ENCODE results near the gene MLLT3. TPM values are rescaled to one million over a fixed set of nuclear protein-coding genes. Genes with fewer than 3 reads are reported as not detected.

MLLT3 gene
- total and polyA plus RNA-seq, 7 experiments from 2014 or later = 40.9 to 85.3 (median 64.8) TPM

- Mint-ChIP-seq H3K27me3 (no peaks in the 10 kb centered on the region), H3K4me3 (peak overlapping the region in 6 of 10 donors; percentile 7 to 68 (median 47)), H3K27ac (peak overlapping the region; percentile 4 to 92 (median 84)), H3K9me3 (peaks cover 0 to 4% (median 0%) of the 10 kb centered on the region in 11 donors), H3K4me1 (peaks cover 62 to 89% (median 87%) of the 10 kb centered on the region in 7 donors), H3K36me3 (peaks cover 0 to 32% (median 7%) of the 10 kb centered on the region in 5 donors)
- intact Hi-C loops (cut with micrococcal nuclease) = loop anchor here (5.0 kb wide), 4 partner anchors 35 to 185 kb away; partner anchors contain the start of gene FOCAD (in 1 of the 2)
- no peaks in the 10 kb centered on the region for H3K9me3 ChIP-seq (ENCODE audit: control insufficient read depth in 2 of 3, low read length in 3 of 3)
- H3K36me3 ChIP-seq (ENCODE audit: control insufficient read depth in 2 of 3, insufficient read depth in 3 of 3, low read length in 3 of 3) = no peaks in the 10 kb centered on the region
- H3K4me3 ChIP-seq (ENCODE audit: low read length) = no peak overlapping the region
- no peak overlapping the region for H3K27ac ChIP-seq (ENCODE audit: low read depth, low read length)
- DNase-seq (no peak), ATAC-seq (no peak)
- H3K4me1 ChIP-seq (ENCODE audit: control insufficient read depth in 2 of 2, insufficient read depth in 2 of 2, low read length in 2 of 2) = peaks cover 8 to 50% of the 10 kb centered on the region in 2 donors
- POLR2A ChIA-PET = interaction anchor here (0.8 to 1.0 kb wide), 2 partner anchors 9 to 112 kb away, joined by 3 read pairs; no protein-coding TSS in a partner anchor
- H3K27me3 ChIP-seq (ENCODE audit: control insufficient read depth in 2 of 2, insufficient read depth in 2 of 2, low read length in 2 of 2) = no peaks in the 10 kb centered on the region
- CTCF ChIA-PET = no interaction called here
Measured at GRCh38 chr9:20507431-20507830, 114.9 kb downstream of the MLLT3 start.

GRCh38 chr9:20506099-20506900, 116.0 kb downstream of the MLLT3 start:
- peak overlapping the region in 2 of 10 donors; percentile 52 to 68 for H3K4me3 Mint-ChIP-seq
- Histone ChIP-seq H3K27me3 (ENCODE audit: control insufficient read depth in 2 of 2, insufficient read depth in 2 of 2, low read length in 2 of 2) (no peaks in the 10 kb centered on the region), H3K9me3 (ENCODE audit: control insufficient read depth in 2 of 3, low read length in 3 of 3) (no peaks in the 10 kb centered on the region), H3K4me1 (ENCODE audit: control insufficient read depth in 2 of 2, insufficient read depth in 2 of 2, low read length in 2 of 2) (peaks cover 8 to 50% of the 10 kb centered on the region in 2 donors), H3K27ac (ENCODE audit: low read depth, low read length) (no peak overlapping the region), H3K4me3 (ENCODE audit: low read length) (no peak overlapping the region), H3K36me3 (ENCODE audit: control insufficient read depth in 2 of 3, insufficient read depth in 3 of 3, low read length in 3 of 3) (no peaks in the 10 kb centered on the region)
- peaks cover 59 to 82% (median 76%) of the 10 kb centered on the region in 7 donors for H3K4me1 Mint-ChIP-seq
- no peak for ATAC-seq
- POLR2A ChIA-PET = interaction anchor here (0.7 to 1.0 kb wide), 6 partner anchors 8 to 153 kb away, joined by 3 read pairs; no protein-coding TSS in a partner anchor
- CTCF ChIA-PET = no interaction called here
- H3K9me3 Mint-ChIP-seq = peaks cover 0 to 2% (median 0%) of the 10 kb centered on the region in 11 donors
- H3K36me3 Mint-ChIP-seq = peaks cover 0 to 32% (median 5%) of the 10 kb centered on the region in 5 donors
- intact Hi-C loops (cut with micrococcal nuclease) = loop anchor here (5.0 kb wide), 4 partner anchors 36 to 184 kb away; partner anchors contain the start of gene FOCAD (in 1 of the 2)
- no peak for DNase-seq
- H3K27me3 Mint-ChIP-seq = no peaks in the 10 kb centered on the region
- H3K27ac Mint-ChIP-seq = peak overlapping the region in 8 of 9 donors; percentile 43 to 93 (median 84)

- peaks cover 0 to 2% (median 0%) of the 10 kb centered on the region in 11 donors for H3K9me3 Mint-ChIP-seq
- CTCF ChIA-PET = no interaction called here
Measured at GRCh38 chr9:20505574-20505973, 116.7 kb downstream of the MLLT3 start.

GRCh38 chr9:20504930-20505329, 117.4 kb downstream of the MLLT3 start:
- Mint-ChIP-seq H3K27me3 (no peaks in the 10 kb centered on the region), H3K27ac (peak overlapping the region in 8 of 9 donors; percentile 43 to 91 (median 84)), H3K4me1 (peaks cover 64 to 91% (median 87%) of the 10 kb centered on the region in 7 donors), H3K4me3 (peak overlapping the region in 8 of 10 donors; percentile 0 to 68 (median 39)), H3K36me3 (peaks cover 0 to 37% (median 5%) of the 10 kb centered on the region in 5 donors), H3K9me3 (peaks cover 0 to under 1% (median 0%) of the 10 kb centered on the region in 11 donors)
- no peak overlapping the region for H3K27ac ChIP-seq (ENCODE audit: low read depth, low read length)
- no peaks in the 10 kb centered on the region for H3K27me3 ChIP-seq (ENCODE audit: control insufficient read depth in 2 of 2, insufficient read depth in 2 of 2, low read length in 2 of 2)
- ChIA-PET POLR2A (interaction anchor here (0.6 kb wide), 1 partner anchor 51 kb away, joined by 3 read pairs; no protein-coding TSS in a partner anchor), CTCF (interaction anchor here (0.7 kb wide), 1 partner anchor 452 kb away, joined by 6 read pairs; no protein-coding TSS in a partner anchor)
- H3K9me3 ChIP-seq (ENCODE audit: control insufficient read depth in 2 of 3, low read length in 3 of 3) = no peaks in the 10 kb centered on the region
- no peaks in the 10 kb centered on the region for H3K36me3 ChIP-seq (ENCODE audit: control insufficient read depth in 2 of 3, insufficient read depth in 3 of 3, low read length in 3 of 3)
- peaks cover 8 to 58% of the 10 kb centered on the region in 2 donors for H3K4me1 ChIP-seq (ENCODE audit: control insufficient read depth in 2 of 2, insufficient read depth in 2 of 2, low read length in 2 of 2)
- intact Hi-C loops (cut with micrococcal nuclease) = loop anchor here (1.0 to 5.0 kb wide), 6 partner anchors 9 to 183 kb away; partner anchors contain the start of gene FOCAD (in 1 of the 2)
- ATAC-seq = peak; percentile 91
- peak in 7 of 9 donors; percentile 59 to 84 (median 73) for DNase-seq
- H3K4me3 ChIP-seq (ENCODE audit: low read length) = no peak overlapping the region

More at GRCh38 chr9:20505574-20505973, 116.7 kb downstream of the MLLT3 start:
- Histone ChIP-seq H3K9me3 (ENCODE audit: control insufficient read depth in 2 of 3, low read length in 3 of 3) (no peaks in the 10 kb centered on the region), H3K27me3 (ENCODE audit: control insufficient read depth in 2 of 2, insufficient read depth in 2 of 2, low read length in 2 of 2) (no peaks in the 10 kb centered on the region), H3K27ac (ENCODE audit: low read depth, low read length) (peak overlapping the region; percentile 4), H3K4me1 (ENCODE audit: control insufficient read depth in 2 of 2, insufficient read depth in 2 of 2, low read length in 2 of 2) (peaks cover 8 to 52% of the 10 kb centered on the region in 2 donors), H3K36me3 (ENCODE audit: control insufficient read depth in 2 of 3, insufficient read depth in 3 of 3, low read length in 3 of 3) (no peaks in the 10 kb centered on the region), H3K4me3 (ENCODE audit: low read length) (no peak overlapping the region)
- peak overlapping the region in 8 of 9 donors; percentile 43 to 93 (median 84) for H3K27ac Mint-ChIP-seq
- peaks cover 64 to 87% (median 83%) of the 10 kb centered on the region in 7 donors for H3K4me1 Mint-ChIP-seq
- intact Hi-C loops (cut with micrococcal nuclease) = loop anchor here (1.0 to 5.0 kb wide), 6 partner anchors 9 to 183 kb away; partner anchors contain the start of gene FOCAD (in 1 of the 2)
- POLR2A ChIA-PET = interaction anchor here (0.7 kb wide), 2 partner anchors 16 to 153 kb away, joined by 3 read pairs; no protein-coding TSS in a partner anchor
- H3K36me3 Mint-ChIP-seq = peaks cover 0 to 37% (median 5%) of the 10 kb centered on the region in 5 donors
- ATAC-seq = no peak
- peak overlapping the region in 3 of 10 donors; percentile 41 to 68 (median 52) for H3K4me3 Mint-ChIP-seq
- H3K27me3 Mint-ChIP-seq = no peaks in the 10 kb centered on the region
- no peak for DNase-seq

GRCh38 chr9:20500101-20500500, 122.2 kb downstream of the MLLT3 start:
- intact Hi-C loops (cut with micrococcal nuclease) = no loop called here
- Histone ChIP-seq H3K27me3 (ENCODE audit: control insufficient read depth in 2 of 2, insufficient read depth in 2 of 2, low read length in 2 of 2) (no peaks in the 10 kb centered on the region), H3K27ac (ENCODE audit: low read depth, low read length) (no peak overlapping the region), H3K4me1 (ENCODE audit: control insufficient read depth in 2 of 2, insufficient read depth in 2 of 2, low read length in 2 of 2) (peaks cover 6 to 27% of the 10 kb centered on the region in 2 donors), H3K9me3 (ENCODE audit: control insufficient read depth in 2 of 3, low read length in 3 of 3) (no peaks in the 10 kb centered on the region), H3K36me3 (ENCODE audit: control insufficient read depth in 2 of 3, insufficient read depth in 3 of 3, low read length in 3 of 3) (no peaks in the 10 kb centered on the region), H3K4me3 (ENCODE audit: low read length) (no peak overlapping the region)
- H3K27me3 Mint-ChIP-seq = no peaks in the 10 kb centered on the region
- H3K9me3 Mint-ChIP-seq = peaks cover 0 to 6% (median 0%) of the 10 kb centered on the region in 11 donors
- DNase-seq (no peak), ATAC-seq (no peak)
- H3K36me3 Mint-ChIP-seq = peaks cover 0 to 39% (median 14%) of the 10 kb centered on the region in 5 donors
- ChIA-PET POLR2A (interaction anchor here (0.7 to 1.2 kb wide), 2 partner anchors 10 to 12 kb away, joined by 3 read pairs; no protein-coding TSS in a partner anchor), CTCF (no interaction called here)
- H3K27ac Mint-ChIP-seq = peak overlapping the region in 1 of 9 donors; percentile 5
- H3K4me3 Mint-ChIP-seq = no peak overlapping the region
- H3K4me1 Mint-ChIP-seq = peaks cover 49 to 87% (median 82%) of the 10 kb centered on the region in 7 donors

GRCh38 chr9:20499013-20499412, 123.3 kb downstream of the MLLT3 start:
- H3K27ac Mint-ChIP-seq = no peak overlapping the region
- DNase-seq (no peak), ATAC-seq (no peak)
- POLR2A ChIA-PET = interaction anchor here (0.6 kb wide), 1 partner anchor 8 kb away, joined by 3 read pairs; no protein-coding TSS in a partner anchor
- no peaks in the 10 kb centered on the region for H3K36me3 ChIP-seq (ENCODE audit: control insufficient read depth in 2 of 3, insufficient read depth in 3 of 3, low read length in 3 of 3)
- H3K9me3 ChIP-seq (ENCODE audit: control insufficient read depth in 2 of 3, low read length in 3 of 3) = no peaks in the 10 kb centered on the region
- H3K4me3 ChIP-seq (ENCODE audit: low read length) = no peak overlapping the region
- H3K4me3 Mint-ChIP-seq = peak overlapping the region in 1 of 10 donors; percentile 0
- H3K36me3 Mint-ChIP-seq = peaks cover 0 to 32% (median 14%) of the 10 kb centered on the region in 5 donors
- H3K27ac ChIP-seq (ENCODE audit: low read depth, low read length) = no peak overlapping the region
- H3K9me3 Mint-ChIP-seq = peaks cover 0 to 6% (median 0%) of the 10 kb centered on the region in 11 donors
- intact Hi-C loops (cut with micrococcal nuclease) = loop anchor here in 1 of 2 donors (1.0 kb wide), 1 partner anchor 10 kb away; no protein-coding TSS in a partner anchor
- H3K27me3 Mint-ChIP-seq = no peaks in the 10 kb centered on the region
- peaks cover 44 to 81% (median 74%) of the 10 kb centered on the region in 7 donors for H3K4me1 Mint-ChIP-seq
- H3K4me1 ChIP-seq (ENCODE audit: control insufficient read depth in 2 of 2, insufficient read depth in 2 of 2, low read length in 2 of 2) = peaks cover 5 to 22% of the 10 kb centered on the region in 2 donors
- CTCF ChIA-PET = interaction anchor here (0.7 kb wide), 1 partner anchor 15 kb away, joined by 3 read pairs; no protein-coding TSS in a partner anchor
- no peaks in the 10 kb centered on the region for H3K27me3 ChIP-seq (ENCODE audit: control insufficient read depth in 2 of 2, insufficient read depth in 2 of 2, low read length in 2 of 2)
